Measurements from ENCODE around the gene LRRC75B.

The LRRC75B gene

DNA sequence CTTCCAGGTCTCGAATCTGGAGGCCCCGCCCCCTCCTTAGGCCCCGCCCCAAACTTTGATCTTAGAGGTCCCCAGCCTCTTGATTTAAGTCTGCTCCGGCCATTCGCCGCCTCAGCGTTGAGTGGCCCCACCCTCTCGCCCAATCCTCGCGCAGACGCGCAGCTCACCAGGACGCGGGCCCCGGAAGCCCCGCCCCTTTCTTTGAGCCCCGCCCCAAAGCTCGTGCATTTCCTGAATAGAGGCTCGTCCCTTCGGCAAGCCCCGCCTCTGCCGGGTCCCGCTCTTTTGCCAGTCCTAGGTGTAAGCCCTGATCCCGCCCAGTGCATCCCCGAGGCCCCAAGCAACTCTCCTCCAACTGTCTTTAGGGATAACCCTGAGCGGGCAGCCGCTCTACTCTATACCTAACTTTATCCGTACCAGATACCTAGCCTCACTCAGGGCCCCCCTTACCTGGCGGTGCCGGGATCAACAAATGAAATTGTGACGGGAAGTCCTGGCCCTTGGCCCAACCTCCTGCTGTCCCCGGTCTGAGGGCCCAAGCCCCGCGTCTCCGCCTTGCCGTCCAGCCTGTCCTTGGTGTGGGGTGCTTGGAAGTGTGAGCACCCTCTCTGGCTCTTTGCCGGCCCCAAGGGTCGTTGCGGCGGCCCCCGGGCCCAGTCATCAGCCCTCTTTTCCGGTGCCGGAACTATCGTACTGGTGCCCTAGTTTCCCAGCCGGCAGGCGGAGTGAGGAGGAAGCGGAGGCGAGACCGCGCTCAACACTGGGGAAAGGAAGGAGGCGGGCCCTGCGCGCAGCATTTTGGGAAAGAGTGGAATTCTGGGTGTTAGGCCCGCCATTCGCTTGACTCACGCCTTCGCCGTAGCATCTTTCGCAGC is 37.5 kb downstream of the LRRC75B start, which contains the start of gene SNRPD3 (continued):
- TF ChIP-seq, protein P1, sequence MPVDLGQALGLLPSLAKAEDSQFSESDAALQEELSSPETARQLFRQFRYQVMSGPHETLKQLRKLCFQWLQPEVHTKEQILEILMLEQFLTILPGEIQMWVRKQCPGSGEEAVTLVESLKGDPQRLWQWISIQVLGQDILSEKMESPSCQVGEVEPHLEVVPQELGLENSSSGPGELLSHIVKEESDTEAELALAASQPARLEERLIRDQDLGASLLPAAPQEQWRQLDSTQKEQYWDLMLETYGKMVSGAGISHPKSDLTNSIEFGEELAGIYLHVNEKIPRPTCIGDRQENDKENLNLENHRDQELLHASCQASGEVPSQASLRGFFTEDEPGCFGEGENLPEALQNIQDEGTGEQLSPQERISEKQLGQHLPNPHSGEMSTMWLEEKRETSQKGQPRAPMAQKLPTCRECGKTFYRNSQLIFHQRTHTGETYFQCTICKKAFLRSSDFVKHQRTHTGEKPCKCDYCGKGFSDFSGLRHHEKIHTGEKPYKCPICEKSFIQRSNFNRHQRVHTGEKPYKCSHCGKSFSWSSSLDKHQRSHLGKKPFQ (tag by site-specific recombination; IDR thresholded peaks at IDR 0.05): peak; percentile 75
- TF ChIP-seq, protein P2, sequence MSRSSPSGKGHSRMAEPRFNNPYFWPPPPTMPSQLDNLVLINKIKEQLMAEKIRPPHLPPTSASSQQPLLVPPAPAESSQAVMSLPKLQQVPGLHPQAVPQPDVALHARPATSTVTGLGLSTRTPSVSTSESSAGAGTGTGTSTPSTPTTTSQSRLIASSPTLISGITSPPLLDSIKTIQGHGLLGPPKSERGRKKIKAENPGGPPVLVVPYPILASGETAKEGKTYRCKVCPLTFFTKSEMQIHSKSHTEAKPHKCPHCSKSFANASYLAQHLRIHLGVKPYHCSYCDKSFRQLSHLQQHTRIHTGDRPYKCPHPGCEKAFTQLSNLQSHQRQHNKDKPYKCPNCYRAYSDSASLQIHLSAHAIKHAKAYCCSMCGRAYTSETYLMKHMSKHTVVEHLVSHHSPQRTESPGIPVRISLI (tag by site-specific recombination; IDR thresholded peaks at IDR 0.05): no peak
- TF ChIP-seq ZNF155 (tag by site-specific recombination; IDR thresholded peaks at IDR 0.05): no peak
- TF ChIP-seq ZNF837 (tag by site-specific recombination; IDR thresholded peaks at IDR 0.05): no peak
- no peak for TF ChIP-seq ZNF677 (tag by site-specific recombination; IDR thresholded peaks at IDR 0.05)
- no peak for TF ChIP-seq ZNF830 (tag by site-specific recombination; IDR thresholded peaks at IDR 0.05; ENCODE audit: low read depth)
- TF ChIP-seq ZNF660 (tag by site-specific recombination; IDR thresholded peaks at IDR 0.05): peak; percentile 90; the same call in 1 of the 2 replicates
- TF ChIP-seq ZNF202 (tag by site-specific recombination; IDR thresholded peaks at IDR 0.05; ENCODE audit: borderline replicate concordance): no peak
- peak; percentile 78; the same call in 1 of the 2 replicates for TF ChIP-seq ZBTB21 (tag by site-specific recombination; IDR thresholded peaks at IDR 0.05)
- TF ChIP-seq ZNF114 (tag by site-specific recombination; IDR thresholded peaks at IDR 0.05): no peak
- no peak for TF ChIP-seq ZNF747 (tag by site-specific recombination; IDR thresholded peaks at IDR 0.05)
- TF ChIP-seq ZNF426 (tag by site-specific recombination; IDR thresholded peaks at IDR 0.05): no peak
- TF ChIP-seq, protein P3, sequence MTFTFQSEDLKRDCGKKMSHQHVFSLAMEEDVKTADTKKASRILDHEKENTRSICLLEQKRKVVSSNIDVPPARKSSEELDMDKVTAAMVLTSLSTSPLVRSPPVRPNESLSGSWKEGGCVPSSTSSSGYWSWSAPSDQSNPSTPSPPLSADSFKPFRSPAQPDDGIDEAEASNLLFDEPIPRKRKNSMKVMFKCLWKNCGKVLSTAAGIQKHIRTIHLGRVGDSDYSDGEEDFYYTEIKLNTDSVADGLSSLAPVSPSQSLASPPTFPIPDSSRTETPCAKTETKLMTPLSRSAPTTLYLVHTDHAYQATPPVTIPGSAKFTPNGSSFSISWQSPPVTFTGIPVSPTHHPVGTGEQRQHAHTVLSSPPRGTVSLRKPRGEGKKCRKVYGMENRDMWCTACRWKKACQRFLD (tag by site-specific recombination; IDR thresholded peaks at IDR 0.05): no peak
- TF ChIP-seq, protein P4, sequence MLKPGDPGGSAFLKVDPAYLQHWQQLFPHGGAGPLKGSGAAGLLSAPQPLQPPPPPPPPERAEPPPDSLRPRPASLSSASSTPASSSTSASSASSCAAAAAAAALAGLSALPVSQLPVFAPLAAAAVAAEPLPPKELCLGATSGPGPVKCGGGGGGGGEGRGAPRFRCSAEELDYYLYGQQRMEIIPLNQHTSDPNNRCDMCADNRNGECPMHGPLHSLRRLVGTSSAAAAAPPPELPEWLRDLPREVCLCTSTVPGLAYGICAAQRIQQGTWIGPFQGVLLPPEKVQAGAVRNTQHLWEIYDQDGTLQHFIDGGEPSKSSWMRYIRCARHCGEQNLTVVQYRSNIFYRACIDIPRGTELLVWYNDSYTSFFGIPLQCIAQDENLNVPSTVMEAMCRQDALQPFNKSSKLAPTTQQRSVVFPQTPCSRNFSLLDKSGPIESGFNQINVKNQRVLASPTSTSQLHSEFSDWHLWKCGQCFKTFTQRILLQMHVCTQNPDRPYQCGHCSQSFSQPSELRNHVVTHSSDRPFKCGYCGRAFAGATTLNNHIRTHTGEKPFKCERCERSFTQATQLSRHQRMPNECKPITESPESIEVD (tag by site-specific recombination; IDR thresholded peaks at IDR 0.05): no peak
- TF ChIP-seq, protein P5, sequence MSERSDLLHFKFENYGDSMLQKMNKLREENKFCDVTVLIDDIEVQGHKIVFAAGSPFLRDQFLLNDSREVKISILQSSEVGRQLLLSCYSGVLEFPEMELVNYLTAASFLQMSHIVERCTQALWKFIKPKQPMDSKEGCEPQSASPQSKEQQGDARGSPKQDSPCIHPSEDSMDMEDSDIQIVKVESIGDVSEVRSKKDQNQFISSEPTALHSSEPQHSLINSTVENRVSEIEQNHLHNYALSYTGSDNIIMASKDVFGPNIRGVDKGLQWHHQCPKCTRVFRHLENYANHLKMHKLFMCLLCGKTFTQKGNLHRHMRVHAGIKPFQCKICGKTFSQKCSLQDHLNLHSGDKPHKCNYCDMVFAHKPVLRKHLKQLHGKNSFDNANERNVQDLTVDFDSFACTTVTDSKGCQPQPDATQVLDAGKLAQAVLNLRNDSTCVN (tag by site-specific recombination; optimal IDR thresholded peaks at IDR 0.05): peak; percentile 98
- TF ChIP-seq, protein P6, sequence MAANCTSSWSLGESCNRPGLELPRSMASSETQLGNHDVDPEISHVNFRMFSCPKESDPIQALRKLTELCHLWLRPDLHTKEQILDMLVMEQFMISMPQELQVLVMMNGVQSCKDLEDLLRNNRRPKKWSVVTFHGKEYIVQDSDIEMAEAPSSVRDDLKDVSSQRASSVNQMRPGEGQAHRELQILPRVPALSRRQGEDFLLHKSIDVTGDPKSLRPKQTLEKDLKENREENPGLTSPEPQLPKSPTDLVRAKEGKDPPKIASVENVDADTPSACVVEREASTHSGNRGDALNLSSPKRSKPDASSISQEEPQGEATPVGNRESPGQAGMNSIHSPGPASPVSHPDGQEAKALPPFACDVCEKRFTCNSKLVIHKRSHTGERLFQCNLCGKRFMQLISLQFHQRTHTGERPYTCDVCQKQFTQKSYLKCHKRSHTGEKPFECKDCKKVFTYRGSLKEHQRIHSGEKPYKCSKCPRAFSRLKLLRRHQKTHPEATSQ (tag by site-specific recombination; IDR thresholded peaks at IDR 0.05): peak; percentile 93
- no peak for TF ChIP-seq ZNF544 (tag by site-specific recombination; IDR thresholded peaks at IDR 0.05)
- TF ChIP-seq ZFHX2 (tag by site-specific recombination; conservative IDR thresholded peaks at IDR 0.05): peak; percentile 90
- TF ChIP-seq ZNF549 (tag by site-specific recombination; IDR thresholded peaks at IDR 0.05): no peak
- TF ChIP-seq ZNF366 (tag by site-specific recombination; conservative IDR thresholded peaks at IDR 0.05): peak; percentile 75
- no peak for TF ChIP-seq ZNF670 (tag by site-specific recombination; IDR thresholded peaks at IDR 0.05; ENCODE audit: low read depth)
- TF ChIP-seq ZNF624 (tag by site-specific recombination; IDR thresholded peaks at IDR 0.05): no peak
- TF ChIP-seq WT1 (tag by site-specific recombination; IDR thresholded peaks at IDR 0.05): peak; percentile 25
- peak; percentile 96 for TF ChIP-seq SP7 (tag by site-specific recombination; IDR thresholded peaks at IDR 0.05)
- TF ChIP-seq ZNF394 (tag by site-specific recombination; IDR thresholded peaks at IDR 0.05; ENCODE audit: borderline replicate concordance): peak; percentile 75
- TF ChIP-seq ZNF777 (tag by site-specific recombination; IDR thresholded peaks at IDR 0.05; ENCODE audit: borderline replicate concordance): peak; percentile 92
- TF ChIP-seq, protein P7, sequence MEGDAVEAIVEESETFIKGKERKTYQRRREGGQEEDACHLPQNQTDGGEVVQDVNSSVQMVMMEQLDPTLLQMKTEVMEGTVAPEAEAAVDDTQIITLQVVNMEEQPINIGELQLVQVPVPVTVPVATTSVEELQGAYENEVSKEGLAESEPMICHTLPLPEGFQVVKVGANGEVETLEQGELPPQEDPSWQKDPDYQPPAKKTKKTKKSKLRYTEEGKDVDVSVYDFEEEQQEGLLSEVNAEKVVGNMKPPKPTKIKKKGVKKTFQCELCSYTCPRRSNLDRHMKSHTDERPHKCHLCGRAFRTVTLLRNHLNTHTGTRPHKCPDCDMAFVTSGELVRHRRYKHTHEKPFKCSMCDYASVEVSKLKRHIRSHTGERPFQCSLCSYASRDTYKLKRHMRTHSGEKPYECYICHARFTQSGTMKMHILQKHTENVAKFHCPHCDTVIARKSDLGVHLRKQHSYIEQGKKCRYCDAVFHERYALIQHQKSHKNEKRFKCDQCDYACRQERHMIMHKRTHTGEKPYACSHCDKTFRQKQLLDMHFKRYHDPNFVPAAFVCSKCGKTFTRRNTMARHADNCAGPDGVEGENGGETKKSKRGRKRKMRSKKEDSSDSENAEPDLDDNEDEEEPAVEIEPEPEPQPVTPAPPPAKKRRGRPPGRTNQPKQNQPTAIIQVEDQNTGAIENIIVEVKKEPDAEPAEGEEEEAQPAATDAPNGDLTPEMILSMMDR (tag by site-specific recombination; IDR thresholded peaks at IDR 0.05): 0 out of 2 replicates have a peak, but pooled peaks have one; percentile 21
- no peak for TF ChIP-seq ZNF776 (tag by site-specific recombination; IDR thresholded peaks at IDR 0.05; ENCODE audit: borderline replicate concordance)

All from HEK293 (cell line).